CD4-positive, alpha-beta T cell treated with Interleukin-12 subunit alpha and Interleukin-12 subunit beta, for 1 hour (primary cell): ENCODE results near the gene STX1B.

ENCODE experiments used
- DNase-seq: peaks from one replicate; pipeline ENCODE4 v3.0.0-alpha.2; 2020

STX1B gene

GRCh38 chr16:30972872-30973271, 37.6 kb downstream of the STX1B start:
- DNase-seq: no peak

DNA sequence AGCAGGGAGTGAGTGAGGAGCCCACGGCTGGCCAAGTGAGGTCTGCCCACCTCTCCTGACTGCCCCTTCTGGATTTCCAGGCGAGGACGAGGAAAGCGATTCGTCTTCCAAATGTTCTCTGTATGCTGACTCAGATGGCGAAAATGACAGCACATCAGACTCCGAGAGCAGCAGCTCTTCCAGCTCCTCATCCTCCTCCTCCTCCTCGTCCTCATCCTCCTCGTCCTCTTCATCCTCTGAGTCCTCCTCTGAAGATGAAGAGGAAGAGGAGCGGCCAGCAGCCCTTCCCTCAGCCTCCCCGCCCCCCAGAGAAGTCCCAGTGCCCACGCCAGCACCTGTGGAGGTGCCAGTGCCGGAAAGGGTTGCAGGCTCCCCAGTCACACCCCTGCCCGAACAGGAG, 39.1 kb downstream of the STX1B start:
- no peak for DNase-seq

- DNase-seq: no peak
Observed at GRCh38 chr16:30969246-30969842, 41.1 kb downstream of the STX1B start.

DNA sequence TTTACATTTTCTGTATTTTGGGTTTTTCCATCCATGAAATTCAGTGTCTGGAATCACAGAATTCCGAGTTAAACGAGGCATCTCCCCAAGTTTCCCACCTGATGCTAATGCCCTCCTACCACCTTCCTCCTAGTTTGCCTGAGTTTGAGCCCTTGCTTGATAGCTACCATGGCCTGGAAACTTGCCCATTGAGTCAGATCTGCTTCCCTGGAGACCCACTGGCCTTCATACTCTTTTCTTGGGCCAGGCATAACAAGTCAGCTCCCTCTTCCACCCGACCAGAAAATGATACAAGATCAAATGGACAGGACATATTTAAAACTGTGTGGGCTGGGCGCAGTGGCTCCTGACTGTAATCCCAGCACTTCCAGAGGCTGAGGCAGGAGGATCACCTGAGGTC, 42.6 kb downstream of the STX1B start:
- DNase-seq: no peak

- no peak for DNase-seq
Observed at GRCh38 chr16:30966033-30966619, 44.3 kb downstream of the STX1B start.

DNA sequence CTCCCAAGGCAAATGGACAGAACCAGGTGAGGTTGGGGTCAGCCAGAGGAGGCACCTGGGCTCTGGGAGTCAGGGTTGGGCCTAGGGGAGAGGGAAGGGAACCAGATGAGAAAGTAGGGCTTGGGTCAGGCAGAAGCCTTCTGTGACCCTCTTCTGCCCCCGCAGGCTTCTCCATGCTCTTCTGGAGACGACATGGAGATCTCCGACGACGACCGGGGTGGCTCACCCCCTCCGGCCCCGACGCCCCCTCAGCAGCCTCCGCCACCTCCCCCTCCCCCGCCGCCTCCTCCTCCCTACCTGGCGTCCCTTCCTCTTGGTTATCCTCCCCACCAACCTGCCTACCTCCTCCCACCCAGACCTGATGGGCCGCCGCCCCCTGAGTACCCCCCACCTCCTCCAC, 45.0 kb downstream of the STX1B start:
- no peak for DNase-seq

DNA sequence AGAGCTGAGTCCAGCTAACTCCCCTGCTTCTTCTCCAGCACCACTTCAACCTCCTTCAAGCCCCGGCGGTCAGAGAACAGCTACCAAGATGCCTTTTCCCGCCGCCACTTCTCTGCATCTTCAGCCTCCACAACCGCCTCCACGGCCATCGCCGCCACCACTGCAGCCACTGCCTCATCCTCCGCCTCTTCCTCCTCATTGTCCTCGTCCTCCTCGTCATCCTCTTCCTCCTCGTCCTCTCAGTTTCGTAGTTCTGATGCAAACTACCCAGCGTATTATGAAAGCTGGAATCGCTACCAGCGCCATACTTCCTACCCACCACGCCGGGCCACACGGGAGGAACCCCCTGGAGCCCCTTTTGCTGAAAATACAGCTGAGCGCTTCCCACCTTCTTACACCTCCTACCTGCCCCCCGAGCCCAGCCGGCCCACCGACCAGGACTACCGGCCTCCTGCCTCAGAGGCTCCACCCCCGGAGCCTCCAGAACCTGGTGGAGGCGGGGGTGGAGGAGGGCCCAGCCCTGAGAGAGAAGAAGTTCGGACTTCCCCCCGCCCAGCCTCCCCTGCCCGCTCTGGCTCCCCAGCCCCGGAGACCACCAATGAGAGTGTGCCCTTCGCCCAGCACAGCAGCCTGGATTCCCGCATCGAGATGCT, 45.7 kb downstream of the STX1B start:
- DNase-seq: no peak

GRCh38 chr16:30963925-30964511, 46.4 kb downstream of the STX1B start:
- no peak for DNase-seq

DNA sequence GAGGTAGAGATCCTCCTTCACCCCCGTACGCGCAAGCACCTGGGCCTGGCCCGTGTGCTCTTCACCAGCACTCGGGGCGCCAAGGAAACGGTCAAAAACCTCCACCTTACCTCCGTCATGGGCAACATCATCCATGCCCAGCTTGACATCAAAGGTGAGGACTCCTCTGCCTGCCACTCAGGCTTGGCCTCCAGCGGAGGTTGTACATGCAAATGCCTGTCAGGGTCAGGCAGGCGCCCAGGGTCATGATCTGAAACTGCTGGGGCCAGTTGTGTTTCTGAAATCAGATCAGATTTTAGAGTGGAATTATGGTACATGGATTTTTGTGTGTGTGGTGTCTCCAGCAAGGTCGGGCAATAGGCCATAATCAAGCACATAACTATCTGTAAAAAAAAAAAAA, 49.1 kb downstream of the STX1B start:
- no peak for DNase-seq

DNA sequence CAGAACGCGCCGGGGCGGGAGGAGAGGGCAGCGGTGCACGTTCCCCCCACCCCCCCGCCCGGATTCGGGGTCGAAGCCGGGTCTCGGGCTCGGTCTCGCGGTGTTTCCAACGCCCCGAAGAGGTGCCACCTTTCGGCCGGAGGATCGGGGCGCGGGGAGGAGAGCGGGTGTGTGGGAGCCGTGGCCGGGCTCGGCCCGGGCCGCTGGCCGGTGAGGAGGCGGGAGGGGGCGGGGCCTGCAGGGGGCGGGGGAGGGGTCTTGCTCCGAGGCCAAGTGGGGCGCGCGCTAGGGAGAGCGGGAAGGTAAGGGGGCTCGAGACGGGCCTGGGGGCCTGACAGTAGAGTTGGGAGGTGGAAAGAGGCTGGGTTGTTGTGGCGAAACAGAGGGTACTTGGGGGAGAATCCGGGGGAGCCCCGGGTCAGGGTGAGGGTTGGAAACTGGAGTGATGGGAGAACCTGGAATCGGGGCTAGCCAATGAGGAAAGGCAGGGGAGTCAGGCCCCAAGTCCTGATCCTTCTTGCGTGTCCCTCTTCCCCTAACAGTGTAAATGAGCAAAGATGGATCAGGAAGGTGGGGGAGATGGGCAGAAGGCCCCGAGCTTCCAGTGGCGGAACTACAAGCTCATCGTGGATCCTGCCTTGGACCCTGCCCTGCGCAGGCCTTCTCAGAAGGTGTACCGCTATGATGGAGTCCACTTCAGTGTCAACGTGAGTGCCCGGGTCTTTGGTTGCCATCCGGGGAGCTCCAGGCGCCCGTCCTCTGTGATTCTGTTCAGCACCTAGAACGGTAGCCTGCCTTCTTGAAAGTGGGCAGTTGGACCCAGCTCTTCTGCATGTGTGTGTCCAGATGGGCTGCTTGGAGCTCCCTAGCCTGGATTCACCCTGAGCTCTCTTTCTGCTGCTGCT, 52.0 kb downstream of the STX1B start:
- DNase-seq: no peak

DNA sequence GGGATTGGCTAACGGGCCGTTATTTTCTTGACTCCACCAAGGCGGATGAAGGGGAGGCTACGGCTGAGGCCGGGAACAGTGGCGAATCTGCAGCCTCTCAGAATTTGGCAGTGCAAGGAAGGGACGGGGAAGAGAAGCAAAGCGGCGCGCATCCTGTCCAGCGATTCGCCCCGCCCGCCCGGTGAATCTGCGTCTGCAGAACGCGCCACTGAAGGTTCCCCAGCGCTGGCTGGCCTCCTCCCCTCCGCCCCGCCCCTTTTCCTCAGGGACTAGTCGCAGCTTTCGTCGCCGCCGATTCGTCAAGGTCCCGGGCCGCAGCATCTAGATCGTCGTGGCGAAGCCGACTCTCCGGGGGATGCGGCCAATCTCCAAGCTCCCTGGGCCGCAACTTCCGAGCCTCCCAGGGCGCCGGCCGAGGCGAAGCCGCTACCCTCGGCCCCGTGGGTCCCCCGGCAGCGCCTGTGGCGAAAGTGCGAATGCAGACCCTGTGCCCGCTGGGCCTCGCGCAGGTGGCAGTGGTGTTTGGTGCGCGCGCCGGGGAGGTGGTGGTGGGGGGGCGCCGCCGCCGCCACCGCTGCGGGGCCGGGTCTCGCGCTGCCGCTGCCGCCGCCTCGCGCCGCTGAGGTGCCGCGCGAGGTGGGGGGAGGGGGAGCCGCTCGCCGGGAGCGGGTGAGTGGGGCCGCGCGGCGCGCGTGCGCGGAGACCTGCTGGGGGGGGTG, 52.8 kb downstream of the STX1B start, which contains the start of gene SETD1A:
Gene SETD1A, plus strand, starts transcription at position 299 of the 719 bp plus-strand sequence. CDS start 978 bp downstream, outside the sequence.
- peak; percentile 97 for DNase-seq

DNA sequence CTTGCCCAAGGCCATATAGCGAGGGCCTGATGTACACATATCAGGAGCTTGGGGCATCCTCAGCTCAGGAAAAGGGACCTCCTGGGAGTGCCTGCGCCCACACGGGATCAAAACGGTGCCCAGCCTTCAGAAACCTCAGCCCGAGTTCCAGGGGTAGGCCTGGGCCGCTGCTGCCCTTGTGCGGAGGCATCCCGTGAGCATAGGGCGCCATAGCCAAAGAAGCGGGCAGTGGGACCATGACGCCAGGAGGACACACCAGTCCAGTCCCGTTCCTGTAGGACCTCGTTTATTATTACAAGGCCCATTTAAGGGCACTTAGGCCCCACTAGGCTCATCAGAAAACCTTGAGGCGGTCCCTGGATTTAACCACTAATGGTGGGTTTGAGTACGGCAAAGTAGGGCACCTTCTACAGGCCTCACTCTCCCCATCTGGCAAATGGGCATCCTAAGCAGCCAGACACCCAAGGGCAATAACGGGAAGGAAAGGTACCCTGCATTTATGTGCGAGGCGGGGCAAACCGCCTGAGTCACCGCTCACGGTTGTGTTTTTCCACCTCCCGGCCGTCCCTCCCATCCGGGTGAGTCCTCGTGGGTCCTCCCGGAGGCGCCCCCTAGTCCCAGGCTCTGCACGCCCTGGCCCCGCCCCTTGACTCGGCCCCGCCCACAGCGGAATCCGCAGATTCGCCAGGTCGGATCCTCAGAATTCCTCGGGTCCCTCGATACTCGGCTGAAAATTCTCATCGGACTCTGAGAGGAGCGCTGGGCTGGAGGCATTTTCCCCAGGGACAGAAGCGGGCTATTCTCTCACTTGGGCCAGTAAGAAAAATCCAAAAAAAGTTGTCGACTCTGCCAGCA, 53.6 kb downstream of the STX1B start:
- peak; percentile 87 for DNase-seq

DNA sequence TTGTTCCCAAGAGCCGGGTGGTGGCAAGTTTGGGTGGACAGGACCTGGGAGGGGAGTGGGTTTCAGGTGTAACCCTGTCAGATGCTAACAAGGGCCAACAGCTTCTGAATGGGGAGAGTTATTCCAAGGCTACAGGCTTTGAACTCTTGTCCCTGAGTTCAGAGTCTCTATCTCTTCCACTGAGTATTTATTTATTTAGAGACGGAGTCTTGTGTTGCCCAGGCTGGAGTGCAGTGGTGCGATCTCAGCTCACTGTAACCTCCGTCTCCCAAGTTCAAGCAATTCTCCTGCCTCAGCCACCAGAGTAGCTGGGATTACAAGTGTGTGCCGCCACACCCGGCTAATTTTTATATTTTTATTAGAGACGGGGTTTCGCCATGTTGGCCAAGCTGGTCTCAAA, 55.4 kb downstream of the STX1B start:
- no peak for DNase-seq

GRCh38 chr16:30953511-30954124, 56.8 kb downstream of the STX1B start:
- peak; percentile 74 for DNase-seq

- DNase-seq: no peak
Observed at GRCh38 chr16:30953111-30953510, 57.3 kb downstream of the STX1B start.

- no peak for DNase-seq
Observed at GRCh38 chr16:30951750-30952149, 58.7 kb downstream of the STX1B start.

DNA sequence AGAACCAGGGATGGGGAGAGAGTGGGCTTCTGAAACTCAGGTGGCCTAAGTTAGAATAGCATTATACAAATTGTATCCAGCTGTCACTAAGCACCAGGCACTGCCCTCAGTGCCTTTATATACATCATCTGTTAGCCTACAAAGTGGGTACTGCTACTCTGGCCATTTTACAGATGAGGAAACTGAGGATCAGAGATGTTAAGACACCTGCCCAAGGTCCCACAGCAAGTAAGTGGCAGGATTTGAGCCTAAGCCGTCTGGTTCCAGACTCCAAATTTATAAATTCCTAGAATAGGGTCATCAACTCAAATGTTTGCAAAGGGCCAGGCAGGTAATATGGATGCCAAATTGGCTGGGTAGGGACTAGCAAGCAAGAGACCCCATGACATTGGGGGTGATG, 59.2 kb downstream of the STX1B start:
- no peak for DNase-seq

DNA sequence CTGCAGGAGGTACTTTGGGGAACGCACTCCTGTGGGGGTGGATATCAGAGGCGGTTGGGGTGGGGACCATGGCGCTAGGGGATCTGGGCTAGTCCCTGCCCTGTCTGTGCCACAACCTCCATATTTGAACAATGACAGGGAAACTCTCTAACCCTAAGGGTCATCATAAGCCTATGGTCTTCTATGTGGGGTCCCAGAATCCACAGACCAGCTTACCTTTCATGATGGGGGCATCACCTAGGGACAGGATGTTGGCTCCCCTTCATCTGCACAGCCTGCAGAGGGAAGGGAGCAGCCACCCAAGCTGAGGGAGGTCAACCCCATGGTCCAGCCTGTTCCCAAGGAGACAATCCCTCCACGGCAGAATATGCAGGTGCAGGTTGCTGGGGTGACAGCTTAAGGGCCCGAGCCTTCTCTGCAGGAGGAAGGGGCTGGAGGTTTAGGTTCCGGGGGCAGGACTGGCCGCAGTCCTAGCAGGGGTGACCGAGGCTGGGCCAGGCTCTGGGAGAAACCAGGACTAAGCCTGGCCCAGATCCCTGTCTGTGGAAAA, 59.8 kb downstream of the STX1B start:
- DNase-seq: no peak

DNA sequence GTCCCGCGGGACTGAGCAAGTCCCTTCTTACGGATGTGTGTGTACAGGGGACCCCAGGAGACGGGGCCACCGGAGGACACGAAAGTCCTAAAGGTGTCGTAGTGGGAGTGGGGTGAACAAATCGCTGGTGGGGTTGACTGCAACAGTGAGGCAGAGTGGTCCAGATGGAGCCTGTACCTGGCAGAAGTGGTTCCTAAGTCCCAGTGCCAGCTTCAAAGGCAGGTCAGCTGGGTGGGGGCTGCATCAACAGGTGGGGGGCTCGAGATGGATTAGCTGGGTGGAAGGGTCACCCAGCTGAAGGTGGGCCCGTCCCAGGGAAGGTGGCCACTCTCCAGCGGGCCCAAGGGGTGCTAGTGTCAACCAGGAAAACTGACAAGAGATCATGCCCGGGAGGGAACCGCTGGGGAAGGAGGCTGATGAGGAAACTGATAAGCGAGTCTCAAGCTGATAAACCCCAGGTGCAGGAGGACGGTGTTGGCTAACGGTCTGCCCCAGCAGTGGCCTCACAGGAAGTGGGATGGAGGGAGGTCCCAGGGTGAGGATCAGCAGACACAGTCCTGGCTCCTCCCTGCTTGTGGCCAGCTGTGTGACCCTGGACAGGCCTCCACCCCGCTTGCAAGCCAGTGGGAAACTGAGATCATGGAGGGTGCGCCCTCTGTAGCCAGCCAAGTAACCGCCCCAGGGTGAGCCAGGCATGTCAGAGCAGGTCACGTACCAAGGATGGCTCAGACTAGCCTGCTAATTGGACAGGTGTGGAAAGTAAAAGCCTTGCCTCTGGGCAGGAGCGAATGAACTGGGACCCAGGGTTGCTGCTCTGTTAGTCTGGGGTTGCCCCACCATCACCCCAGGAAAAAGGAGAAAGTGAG, 60.6 kb downstream of the STX1B start:
- peak; percentile 29 for DNase-seq
